GM20431 (cell line): ENCODE measurements around the gene ERCC4.
"Not testable (repeated sequence)": the region's sequence is repeated elsewhere in the genome, so short reads cannot be mapped to it uniquely, and the experiment has no call there.

Source experiments
- in situ Hi-C: fragments of 300-500 bp; cut with MseI, MboI; formaldehyde crosslinking; loops from one replicate; pipeline ENCODE4 v1.15.0; 2020; ENCODE audit warnings: low sequenced_read_pairs; ENCODE audit not compliant: unreplicated experiment

The ERCC4 gene

GRCh38 chr16:13919683-13920509 is at the start of gene ERCC4:
ERCC4 (plus strand) TSS chr16:13920154; CDS start chr16:13920166, 12 bp downstream.
- in situ Hi-C loops, result loop anchor here (10.0 kb wide), 2 partner anchors 145 to 355 kb away; no protein-coding TSS in a partner anchor

DNA sequence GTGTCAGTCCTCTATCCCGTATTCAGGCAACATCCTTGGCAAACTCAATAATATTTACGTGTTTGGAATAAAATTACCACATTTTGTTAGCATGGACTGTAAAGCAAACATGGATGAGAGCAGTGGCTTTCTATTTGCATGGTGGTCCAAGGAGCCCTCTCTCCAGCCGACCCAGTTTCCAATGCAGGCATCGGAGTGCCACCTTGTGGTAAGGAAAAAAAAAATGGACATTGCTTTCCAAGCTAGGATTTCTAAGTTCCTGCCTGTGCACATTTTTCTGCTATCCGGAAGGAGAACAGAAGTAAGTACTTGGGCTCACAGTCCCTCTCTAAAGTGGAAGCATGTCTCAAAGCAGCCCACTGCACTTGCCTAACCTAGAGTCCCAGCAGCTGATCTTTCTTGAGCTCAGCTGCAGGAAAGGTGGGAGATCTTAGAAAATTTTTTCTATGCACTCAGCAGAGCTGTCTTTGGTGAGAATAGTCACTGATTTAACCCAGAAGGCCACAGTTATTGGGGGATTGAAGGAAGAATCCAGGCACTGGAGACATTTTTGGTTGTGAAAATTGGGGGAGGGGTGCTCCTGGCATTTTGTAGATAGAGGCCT is 46.0 kb upstream of the ERCC4 start:
- in situ Hi-C loops, result no loop called here

DNA sequence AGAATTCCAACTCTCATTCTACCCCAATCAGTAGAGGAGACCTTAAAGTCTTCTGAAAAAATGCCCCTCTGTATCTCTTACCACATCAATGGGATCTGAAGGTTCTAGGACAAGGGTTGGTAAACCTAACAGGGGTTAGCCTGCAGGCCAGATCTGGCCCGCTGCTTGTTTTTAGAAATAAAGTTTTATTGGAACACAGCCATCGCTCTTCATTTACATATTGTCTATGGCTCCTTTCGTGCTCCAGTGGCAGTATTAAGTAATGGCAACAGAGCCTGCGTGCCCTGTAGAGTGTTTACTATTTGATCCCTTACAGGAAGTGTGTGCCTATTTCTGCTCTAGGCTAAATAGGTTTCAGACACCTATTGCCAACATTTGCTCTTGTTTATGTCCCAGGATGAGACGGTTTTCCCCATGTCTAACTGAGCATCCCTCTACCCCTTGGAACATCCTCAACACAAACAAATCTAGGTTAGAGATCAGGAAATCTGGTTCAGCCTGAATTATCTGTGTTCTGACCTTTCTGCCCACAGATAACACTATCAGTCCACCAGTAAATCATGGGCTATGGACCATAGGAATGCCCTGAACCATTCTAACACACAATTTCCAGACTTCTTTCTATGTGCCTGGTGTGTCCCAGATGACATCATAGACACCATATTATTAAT is 44.2 kb upstream of the ERCC4 start:
- in situ Hi-C loops, result no loop called here

DNA sequence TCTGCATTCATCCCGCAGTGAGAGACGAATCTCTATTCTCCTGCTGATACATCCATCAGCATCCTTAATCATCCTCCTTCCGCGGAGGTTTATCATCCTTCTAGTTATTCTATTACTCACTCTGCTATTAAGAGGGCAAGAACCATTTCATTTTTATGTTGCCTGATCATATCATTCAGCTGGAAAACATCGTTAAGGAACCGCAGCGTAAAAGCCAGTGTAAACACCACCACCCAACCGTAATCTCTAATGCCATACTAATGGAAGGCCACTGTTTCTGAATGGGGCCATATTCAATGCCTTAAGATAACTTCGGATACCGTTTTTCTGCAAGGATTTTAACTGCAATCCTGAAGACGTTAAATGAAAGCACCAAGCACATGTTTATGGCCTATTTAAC is 36.7 kb upstream of the ERCC4 start:
- in situ Hi-C loops, result no loop called here

- in situ Hi-C loops, result no loop called here
Observed at GRCh38 chr16:13883881-13884280, 36.1 kb upstream of the ERCC4 start.

DNA sequence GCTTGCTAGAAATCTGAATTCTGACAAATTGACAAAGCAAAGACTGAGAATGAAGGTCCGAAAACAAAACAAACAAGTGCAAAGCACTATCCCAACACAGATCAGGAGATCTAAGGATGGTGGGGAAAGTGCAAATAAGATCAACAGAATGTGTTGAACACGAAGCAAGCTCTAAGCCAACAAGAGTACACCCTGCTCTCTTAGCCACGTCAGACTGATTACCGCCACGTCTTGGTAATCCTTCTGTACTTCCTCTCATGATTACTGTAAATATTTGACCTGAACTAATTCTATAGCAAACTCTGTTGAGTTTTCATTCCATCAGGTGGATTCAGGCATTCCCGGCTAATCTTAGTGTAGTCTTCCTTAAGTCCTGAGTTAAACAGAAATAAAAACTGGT is 34.3 kb upstream of the ERCC4 start:
- in situ Hi-C loops, result no loop called here

GRCh38 chr16:13886608-13887007 is 33.3 kb upstream of the ERCC4 start:
- in situ Hi-C loops, result no loop called here

- in situ Hi-C loops, result not testable (repeated sequence)
Observed at GRCh38 chr16:13889323-13889722, 30.6 kb upstream of the ERCC4 start.

DNA sequence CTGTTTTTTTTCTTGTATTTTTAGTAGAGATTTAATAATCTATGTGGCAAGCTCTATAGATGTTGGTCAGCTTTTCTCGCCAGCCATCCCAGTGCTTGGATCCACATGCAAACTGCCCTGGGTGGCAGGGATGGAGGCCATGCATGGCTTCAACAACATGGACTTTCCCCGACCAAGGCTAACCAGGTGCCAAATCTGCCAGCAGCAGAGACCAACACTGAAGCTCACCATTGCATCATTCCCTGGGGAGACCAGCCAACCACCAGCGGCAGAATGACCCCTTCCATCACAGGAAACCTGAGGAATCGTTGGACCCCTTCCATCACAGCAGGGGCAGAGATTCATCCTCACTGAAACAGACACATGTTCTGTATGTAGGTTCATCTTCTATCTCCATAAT is 27.7 kb upstream of the ERCC4 start:
- in situ Hi-C loops, result no loop called here

DNA sequence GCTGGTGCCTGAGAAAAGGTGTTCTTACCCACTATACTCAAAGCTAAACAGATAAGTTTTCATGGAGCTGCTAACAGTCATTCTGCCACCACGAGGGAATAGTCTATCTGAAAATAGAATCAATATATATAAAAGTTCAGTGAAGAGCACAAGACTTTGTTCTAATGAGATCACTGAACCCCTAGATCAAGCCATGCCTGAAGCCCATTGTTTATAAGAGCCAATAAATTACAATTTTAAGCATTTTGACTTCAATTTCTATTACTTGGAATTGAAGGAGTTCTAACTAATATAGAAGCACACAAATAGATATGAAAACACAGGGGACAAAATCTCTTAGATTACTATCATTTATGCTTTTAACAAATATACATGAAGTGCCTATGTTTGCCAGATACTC is 24.4 kb upstream of the ERCC4 start:
- in situ Hi-C loops, result no loop called here

DNA sequence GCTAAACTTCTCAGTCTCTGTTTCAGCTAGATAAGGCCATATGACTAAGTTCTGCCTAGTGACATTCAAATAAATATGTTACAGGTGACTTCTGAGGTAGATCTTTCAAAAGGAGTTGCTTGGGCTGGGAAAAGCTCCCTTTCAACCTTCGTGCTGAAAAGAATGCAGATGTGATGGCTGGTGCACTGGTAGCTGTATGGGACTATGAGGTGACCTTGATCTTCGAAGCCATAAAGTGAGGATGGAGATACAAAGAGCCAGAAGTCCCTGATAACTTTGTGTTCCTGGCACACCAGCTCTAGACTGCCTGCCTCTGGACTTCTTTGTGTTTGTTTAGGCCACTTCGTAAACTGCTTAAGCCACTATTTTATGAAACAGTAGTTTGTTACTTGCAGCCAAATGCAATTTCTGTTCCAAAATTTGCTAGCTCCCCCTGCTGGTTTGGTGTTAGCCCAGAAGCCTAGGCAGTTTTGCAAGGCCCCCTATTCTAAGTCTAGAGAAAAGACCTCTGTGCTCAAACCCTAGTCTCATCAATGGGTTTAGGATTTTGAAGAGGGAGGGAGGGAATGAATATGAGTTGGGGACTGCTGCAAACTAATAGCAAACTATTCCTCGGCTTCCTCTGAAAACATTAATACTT is 23.3 kb upstream of the ERCC4 start:
- in situ Hi-C loops, result no loop called here

DNA sequence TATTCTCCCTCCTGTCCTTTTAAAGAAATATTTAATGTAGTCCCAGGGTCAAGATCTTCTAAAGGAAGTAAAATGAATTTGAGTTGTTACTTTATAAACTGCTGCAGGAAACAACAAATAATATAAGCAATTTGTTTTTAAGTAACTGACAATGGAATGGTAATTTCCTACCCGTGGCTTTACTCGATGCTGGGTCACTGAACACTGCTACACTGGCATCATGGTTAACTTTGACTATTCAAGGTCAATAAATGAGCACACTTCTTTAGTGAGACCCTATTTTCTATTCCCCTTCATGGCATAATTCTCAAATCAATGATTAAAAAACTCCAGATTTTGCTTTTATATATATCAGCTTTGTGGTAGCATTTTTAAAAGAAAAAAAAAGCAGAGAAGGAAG is 22.1 kb upstream of the ERCC4 start:
- in situ Hi-C loops, result no loop called here

DNA sequence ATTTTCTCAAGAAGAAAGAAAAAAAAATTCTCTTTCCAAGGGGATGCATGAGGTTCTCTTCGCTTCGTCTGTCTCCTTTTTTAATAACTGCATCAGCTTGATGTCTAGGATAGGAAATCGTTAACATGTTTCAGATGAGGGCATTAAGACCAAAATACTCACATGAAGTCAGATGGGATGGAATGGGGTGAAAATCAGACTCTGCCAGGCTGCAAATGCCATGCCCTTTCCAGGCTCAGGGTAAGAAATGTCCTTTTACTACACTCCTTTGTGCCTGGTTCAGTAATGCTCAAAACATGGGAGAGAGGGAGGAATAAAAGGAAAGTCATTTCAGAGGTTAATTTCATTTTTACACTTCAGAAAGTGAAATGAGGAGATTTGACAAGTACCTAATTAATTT is 21.7 kb upstream of the ERCC4 start:
- in situ Hi-C loops, result no loop called here

DNA sequence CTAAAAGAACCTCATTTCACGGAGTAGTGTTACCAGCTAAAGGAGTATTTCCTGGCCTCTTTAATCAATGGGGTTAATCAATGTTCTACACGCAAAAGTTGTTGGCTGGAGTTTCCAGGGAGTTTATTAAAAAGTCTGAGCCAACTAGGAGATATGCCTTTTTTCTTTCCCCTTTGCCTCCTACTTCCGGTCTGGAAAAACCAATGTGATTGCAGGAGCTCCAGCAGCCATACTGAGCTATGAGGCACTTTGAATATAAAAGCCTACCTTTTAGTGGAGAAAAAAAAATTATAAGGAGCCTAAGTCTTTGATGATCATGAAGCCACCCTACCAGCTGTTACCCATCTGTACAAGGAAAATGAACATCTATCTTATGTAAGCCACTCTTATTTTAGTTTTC is 17.9 kb upstream of the ERCC4 start:
- in situ Hi-C loops, result no loop called here

DNA sequence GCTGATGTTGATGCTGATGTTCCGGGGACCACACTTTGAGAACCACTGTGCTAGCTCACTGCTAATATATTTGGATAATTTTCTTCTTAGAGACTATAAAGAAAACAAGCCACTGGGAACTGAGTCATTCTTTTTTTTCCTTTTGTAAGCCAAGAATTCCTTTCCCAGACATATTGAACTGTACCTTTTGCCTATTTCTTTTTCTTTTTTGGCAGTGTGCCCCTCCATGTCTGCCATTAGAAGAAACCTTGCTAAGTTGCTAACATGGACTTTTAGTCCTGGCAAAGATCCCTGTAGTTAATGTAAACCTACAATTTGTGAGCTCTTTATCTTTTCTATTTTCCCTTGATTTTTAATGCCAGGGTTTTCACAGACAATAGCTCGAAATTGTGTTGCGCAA is 17.3 kb upstream of the ERCC4 start:
- in situ Hi-C loops, result no loop called here

DNA sequence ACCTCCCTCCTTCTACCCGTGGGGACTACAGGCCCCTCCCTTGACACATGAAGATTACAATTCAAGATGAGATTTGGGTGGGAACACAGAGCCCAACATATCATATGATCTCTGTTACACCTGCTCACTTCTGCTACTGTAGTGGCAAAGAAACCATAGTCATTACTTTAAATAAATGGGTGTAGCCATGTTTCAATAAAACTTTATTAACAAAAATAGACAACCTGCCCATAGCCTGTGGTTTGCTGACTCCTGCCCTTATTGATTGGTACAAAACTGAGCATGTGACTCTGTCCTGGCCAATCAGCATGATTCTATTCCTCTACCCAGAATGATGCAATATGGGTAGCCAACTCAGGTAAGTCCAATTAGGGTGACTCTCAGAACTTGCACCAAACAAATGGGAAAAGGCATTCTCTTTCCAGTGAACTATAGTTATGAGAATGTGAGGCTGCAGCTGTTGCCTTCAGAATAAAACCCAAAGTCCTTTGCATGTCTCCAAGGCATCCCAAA is 15.7 kb upstream of the ERCC4 start:
- in situ Hi-C loops, result no loop called here

DNA sequence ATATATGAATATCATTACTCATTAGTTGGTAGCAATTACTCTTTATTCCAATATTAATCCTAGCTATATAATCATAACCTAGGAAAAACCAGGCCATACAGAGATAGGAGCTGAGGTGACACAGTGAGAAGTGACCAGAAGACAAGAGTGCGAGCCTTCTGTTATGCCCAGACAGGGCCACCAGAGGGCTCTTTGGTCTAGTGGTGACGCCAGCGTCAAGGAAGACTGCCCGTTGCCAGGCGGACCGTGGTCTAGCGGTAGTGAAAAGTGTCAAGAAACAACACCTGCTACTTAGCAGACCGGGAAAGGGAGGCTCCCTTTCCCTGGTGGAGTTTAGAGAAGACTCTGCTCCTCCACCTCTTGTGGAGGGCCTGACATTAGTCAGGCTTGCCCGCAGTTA is 15.1 kb upstream of the ERCC4 start:
- in situ Hi-C loops, result not testable (repeated sequence)

DNA sequence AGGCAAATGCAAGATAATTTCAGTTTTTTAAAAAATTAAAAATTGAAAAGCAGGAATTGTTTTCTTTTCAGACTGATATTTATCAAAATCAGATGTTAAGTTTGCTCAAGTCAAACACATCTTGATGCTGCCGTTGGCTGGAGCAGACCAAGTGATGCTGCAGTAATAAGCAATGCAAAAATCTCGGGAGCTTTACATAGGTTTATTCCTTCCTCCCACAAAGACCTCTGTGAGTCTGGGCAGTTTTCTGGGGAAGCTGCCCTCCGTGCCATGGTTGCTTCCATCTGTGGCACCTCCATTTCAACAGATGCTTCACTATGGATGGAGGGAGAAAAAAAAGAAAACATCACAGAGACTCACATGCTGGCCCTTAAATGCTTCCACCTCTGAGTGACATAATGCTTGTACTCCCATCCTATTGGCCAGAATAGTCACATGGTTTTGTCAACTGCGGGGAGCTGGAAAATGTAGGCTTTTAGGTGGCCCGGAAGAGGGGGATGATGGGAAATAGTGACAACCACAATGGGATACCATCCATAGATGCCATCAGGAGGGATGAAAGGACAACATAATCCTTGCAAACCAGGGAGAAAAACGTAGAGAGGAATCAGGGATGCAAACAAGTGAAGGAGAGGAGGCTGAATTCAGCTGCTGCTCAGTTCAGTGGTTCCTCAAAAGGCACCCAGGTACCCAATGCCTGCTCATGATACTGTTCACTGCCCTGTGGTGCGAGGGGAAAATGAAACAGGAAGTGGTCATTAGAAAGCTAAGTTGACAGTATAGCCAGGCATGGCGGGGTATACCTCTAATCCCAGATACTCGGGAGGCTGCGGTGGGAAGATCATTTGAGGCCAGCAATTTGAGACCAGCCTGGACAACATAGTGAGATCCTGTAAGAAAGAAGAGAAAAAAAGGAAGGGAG is 13.5 kb upstream of the ERCC4 start:
- in situ Hi-C loops, result no loop called here

GRCh38 chr16:13907431-13907830 is 12.5 kb upstream of the ERCC4 start:
- in situ Hi-C loops, result no loop called here

GRCh38 chr16:13909069-13909468 is 10.9 kb upstream of the ERCC4 start:
- in situ Hi-C loops, result no loop called here
